GM12864 (cell line): ENCODE measurements around the gene WDR91.

Experiments used
- DNase-seq: peaks from one replicate; pipeline ENCODE4 v3.0.0-alpha.2; 2011; ENCODE audit warnings: low read depth
- H3K4me3 ChIP-seq: 2 replicates; pipeline ENCODE4 v1.5.1; 2011; ENCODE audit warnings: mild to moderate bottlenecking, low read depth, low read length, control low read depth
- CTCF ChIP-seq: IDR thresholded peaks from 2 replicates; pipeline ENCODE4 v1.5.1; 2011; ENCODE audit warnings: low read depth, mild to moderate bottlenecking, moderate library complexity, low read length, control low read depth, inconsistent platforms; ENCODE audit errors: missing control alignments

Gene WDR91

GRCh38 chr7:135197906-135198655, 13.2 kb downstream of the WDR91 start:
- H3K4me3 ChIP-seq, result no peak overlapping the region
- TF ChIP-seq CTCF, result no peak
- DNase-seq, result no peak

GRCh38 chr7:135197343-135197742, 14.0 kb downstream of the WDR91 start:
- no peak for TF ChIP-seq CTCF
- DNase-seq, result no peak
- H3K4me3 ChIP-seq, result no peak overlapping the region

- TF ChIP-seq CTCF, result no peak
- DNase-seq, result no peak
- H3K4me3 ChIP-seq, result no peak overlapping the region
These were observed 15.2 kb downstream of the WDR91 start for GRCh38 chr7:135195968-135196629.

GRCh38 chr7:135195156-135195555, 16.2 kb downstream of the WDR91 start:
- no peak for TF ChIP-seq CTCF
- no peak for DNase-seq
- no peak overlapping the region for H3K4me3 ChIP-seq

- no peak for TF ChIP-seq CTCF
- DNase-seq, result no peak
- H3K4me3 ChIP-seq, result no peak overlapping the region
These were observed 16.7 kb downstream of the WDR91 start for GRCh38 chr7:135194494-135195095.

GRCh38 chr7:135193615-135194081, 17.7 kb downstream of the WDR91 start:
- no peak for TF ChIP-seq CTCF
- no peak for DNase-seq
- no peak overlapping the region for H3K4me3 ChIP-seq
